HepG2 (cell line): ENCODE results near the gene APC2. TPM values are rescaled to one million over a fixed set of nuclear protein-coding genes. Genes with fewer than 3 reads are reported as not detected.

ENCODE experiments used
- ATAC-seq: fragments of 200-7000 bp; cut with Tn5 transposase; 3 replicates; pipeline ENCODE4 v1.9.1; 2020; ENCODE audit warnings: mild to moderate bottlenecking, moderate library complexity
- BruUV-seq: library from RNA; stranded (reverse); fragments of 400-500 nt; replicated peaks from 2 replicates; lab custom pipeline; 2021; lab: Mats Ljungman, UMichigan
- CTCF ChIA-PET: fragments of 300-600 bp; formaldehyde crosslinking; extraction: SDS; loops from one replicate; lab custom pipeline; 2021; ENCODE audit warnings: low total read pairs, inconsistent platforms, low intra/inter-chr PET ratio; lab: Yijun Ruan, JAX
- POLR2A ChIA-PET: fragments of 350-600 bp; sonication (Branson Sonifier 250); formaldehyde crosslinking; loops from one replicate; lab custom pipeline; 2020; ENCODE audit warnings: antibody characterized with exemption, inconsistent platforms; lab: Yijun Ruan, JAX
- DNase-seq: peaks from one replicate; pipeline ENCODE4 v3.0.0-alpha.2; 2015; ENCODE audit warnings: low spot score
- FAIRE-seq: peaks from 3 replicates; lab custom pipeline; 2011; peaks lifted over from hg19 to GRCh38; lab: Jason Lieb, UNC
- H2AFZ ChIP-seq: one replicate; pipeline ENCODE4 v1.6.1; 2011; ENCODE audit warnings: low read length, inconsistent platforms
- H3K27ac ChIP-seq: fragments of 300-600 bp; 3 replicates; pipeline ENCODE4 v1.8.0; 2011; ENCODE audit warnings: mixed run types, mild to moderate bottlenecking, mixed read lengths, low read length, inconsistent platforms; ENCODE audit not compliant: insufficient read depth; ENCODE audit errors: extremely low read length
- H3K27me3 ChIP-seq, 2 experiments: fragments of 200-600 bp in 1 of 2; 2 replicates in 1 of 2; 3 replicates in 1 of 2; pipeline versions ENCODE4 v1.6.0 to v1.8.0; 2011; ENCODE audit warnings: low read length in 2 of 2, mild to moderate bottlenecking in 2 of 2, moderate library complexity in 2 of 2, inconsistent platforms in 1 of 2; ENCODE audit not compliant: insufficient read depth in 2 of 2, control insufficient read depth in 1 of 2
- H3K36me3 ChIP-seq, 2 experiments: fragments of 200-600 bp in 1 of 2; replicated peaks in 1 of 2; 2 replicates in 1 of 2; 3 replicates in 1 of 2; pipeline versions ENCODE4 v1.5.1 to v1.8.0; 2011; ENCODE audit warnings: low read length in 2 of 2, inconsistent platforms in 1 of 2; ENCODE audit not compliant: insufficient read depth in 2 of 2, control insufficient read depth in 1 of 2
- H3K4me1 ChIP-seq: 2 replicates; pipeline ENCODE4 v1.5.1; 2012; ENCODE audit warnings: low read length, inconsistent platforms; ENCODE audit not compliant: insufficient read depth
- H3K4me2 ChIP-seq: 2 replicates; pipeline ENCODE4 v1.6.0; 2011; ENCODE audit warnings: low read depth, low read length, inconsistent platforms
- H3K4me3 ChIP-seq, 3 experiments: fragments of 200-600 bp in 1 of 3; sonication (generic), shearing (Covaris generic) in 1 of 3; replicated peaks in 1 of 3; 2 replicates each; pipeline ENCODE4 v1.5.1; 2011 to 2016; ENCODE audit warnings: low read length in 3 of 3, inconsistent platforms in 2 of 3, low read depth in 2 of 3, mild to moderate bottlenecking in 2 of 3, control low read depth in 1 of 3, mixed read lengths in 1 of 3; ENCODE audit not compliant: insufficient read depth in 1 of 3
- H3K79me2 ChIP-seq: one replicate; pipeline ENCODE4 v1.6.1; 2011; ENCODE audit warnings: low read length, inconsistent platforms; ENCODE audit not compliant: insufficient read depth
- H3K9ac ChIP-seq: 2 replicates; pipeline ENCODE4 v1.6.0; 2011; ENCODE audit warnings: mild to moderate bottlenecking, low read depth, low read length, inconsistent platforms; ENCODE audit not compliant: insufficient read depth
- H3K9me3 ChIP-seq: 2 replicates; pipeline ENCODE4 v1.5.1; 2012; ENCODE audit warnings: mild to moderate bottlenecking, low read length
- H4K20me1 ChIP-seq: 2 replicates; pipeline ENCODE4 v1.6.0; 2011; ENCODE audit warnings: inconsistent platforms, mild to moderate bottlenecking, low read length, moderate library complexity; ENCODE audit not compliant: insufficient read depth
- AGO1 ChIP-seq: fragments of 200-400 bp; formaldehyde crosslinking; IDR thresholded peaks from 2 replicates; pipeline ENCODE4 v1.6.1; 2017; ENCODE audit warnings: mild to moderate bottlenecking, low read depth, low read length, moderate library complexity; ENCODE audit not compliant: poor library complexity, severe bottlenecking
- AGO2 ChIP-seq: fragments of 200-400 bp; formaldehyde crosslinking; optimal IDR thresholded peaks from 2 replicates; pipeline ENCODE3; 2017; ENCODE audit warnings: mild to moderate bottlenecking, low read depth, low read length, moderate library complexity
- DNMT3B ChIP-seq: conservative IDR thresholded peaks from 2 replicates; pipeline ENCODE4 v1.6.1; 2016; ENCODE audit warnings: missing biosample characterization, control low read depth
- FOXP1 ChIP-seq, 2 experiments: fragments of 450-650 bp in 1 of 2; IDR thresholded peaks; 2 replicates each; pipeline ENCODE4 v1.6.1; 2017 to 2018; ENCODE audit warnings: antibody characterized with exemption in 1 of 2
- HOXA9 ChIP-seq: sonication (generic); formaldehyde crosslinking; IDR thresholded peaks from 2 replicates; pipeline ENCODE4 v1.8.1; 2022; ENCODE audit warnings: missing genetic modification reagents, mild to moderate bottlenecking, moderate library complexity, borderline replicate concordance
- KLF9 ChIP-seq: IDR thresholded peaks from 2 replicates; pipeline ENCODE4 v1.6.1; 2016; ENCODE audit warnings: low read depth
- PHF21A ChIP-seq: sonication (generic); formaldehyde crosslinking; IDR thresholded peaks from 2 replicates; pipeline ENCODE4 v1.5.0; 2020; ENCODE audit warnings: mild to moderate bottlenecking, missing genetic modification reagents
- SNAPC2 ChIP-seq: sonication (generic); formaldehyde crosslinking; IDR thresholded peaks from 2 replicates; pipeline ENCODE4 v1.8.1; 2022; ENCODE audit warnings: mild to moderate bottlenecking, missing genetic modification reagents
- ZFYVE20 ChIP-seq: sonication (generic); formaldehyde crosslinking; IDR thresholded peaks from 2 replicates; pipeline ENCODE4 v1.8.0; 2023; ENCODE audit warnings: low read depth, mild to moderate bottlenecking, moderate library complexity, missing genetic modification reagents, borderline replicate concordance
- ZNF253 ChIP-seq: sonication (generic); formaldehyde crosslinking; IDR thresholded peaks from 2 replicates; pipeline ENCODE4 v1.8.0; 2022; ENCODE audit warnings: mild to moderate bottlenecking, missing genetic modification reagents, borderline replicate concordance
- ZSCAN22 ChIP-seq: sonication (generic); formaldehyde crosslinking; IDR thresholded peaks from 2 replicates; pipeline ENCODE4 v1.4.0; 2020; ENCODE audit warnings: mild to moderate bottlenecking, missing genetic modification reagents
- WGBS: methylation state at CpG from one replicate; pipeline ENCODE4 v1.1.6; 2017; ENCODE audit warnings: low lambda C conversion rate; 5-methylcytosine and 5-hydroxymethylcytosine counted together
- in situ Hi-C: cut with HindIII; loops from 2 replicates; pipeline ENCODE4 v1.10.0; 2017; ENCODE audit warnings: low pct_unique_long_range_greater_than_20kb; ENCODE audit not compliant: extremely low pct_ligation_motif_present
- intact Hi-C: fragments of 100-400 bp; cut with micrococcal nuclease; formaldehyde crosslinking; loops from one replicate; pipeline ENCODE4 v1.10.0; 2022; ENCODE audit not compliant: unreplicated experiment
- polyA plus RNA-seq, 8 experiments: library from polyadenylated mRNA; depleted of rRNA in 3 of 8; stranded (reverse) in 7 of 8; unstranded in 1 of 8; fragments of >200 nt; fragmentation: Illumina TruSeq in 4 of 8; extraction: Trizol in 4 of 8; gene quantifications; 2 replicates each; pipeline versions ENCODE4 v1.2.1 to v1.2.3, GENCODE V29; 2011 to 2016; ENCODE audit warnings: low read depth in 4 of 8, missing spikeins in 1 of 8, mixed read lengths in 1 of 8; ENCODE audit not compliant: insufficient read depth in 1 of 8
- total RNA-seq, 5 experiments: library from RNA; depleted of rRNA; stranded (reverse); fragments of >200 nt; fragmentation: Illumina TruSeq; extraction: Trizol; gene quantifications; 2 replicates each; pipeline ENCODE4 v1.2.3, GENCODE V29; 2016; ENCODE audit warnings: low read depth in 1 of 5
- TF ChIP-seq, protein P1 (sequence below): sonication (generic); formaldehyde crosslinking; conservative IDR thresholded peaks from 2 replicates; pipeline ENCODE4 v1.8.1; 2023; ENCODE audit warnings: missing genetic modification reagents
- TF ChIP-seq, protein P2 (sequence below): sonication (generic); formaldehyde crosslinking; IDR thresholded peaks from 2 replicates; pipeline ENCODE4 v1.5.1; 2020; ENCODE audit warnings: missing genetic modification reagents, mild to moderate bottlenecking, borderline replicate concordance

Gene APC2
- total and polyA plus RNA-seq, 2 of the 13 experiments (the other 11 are each of a cell fraction or from before 2014, with no cell fraction given): 0.08 to 0.22 TPM

DNA sequence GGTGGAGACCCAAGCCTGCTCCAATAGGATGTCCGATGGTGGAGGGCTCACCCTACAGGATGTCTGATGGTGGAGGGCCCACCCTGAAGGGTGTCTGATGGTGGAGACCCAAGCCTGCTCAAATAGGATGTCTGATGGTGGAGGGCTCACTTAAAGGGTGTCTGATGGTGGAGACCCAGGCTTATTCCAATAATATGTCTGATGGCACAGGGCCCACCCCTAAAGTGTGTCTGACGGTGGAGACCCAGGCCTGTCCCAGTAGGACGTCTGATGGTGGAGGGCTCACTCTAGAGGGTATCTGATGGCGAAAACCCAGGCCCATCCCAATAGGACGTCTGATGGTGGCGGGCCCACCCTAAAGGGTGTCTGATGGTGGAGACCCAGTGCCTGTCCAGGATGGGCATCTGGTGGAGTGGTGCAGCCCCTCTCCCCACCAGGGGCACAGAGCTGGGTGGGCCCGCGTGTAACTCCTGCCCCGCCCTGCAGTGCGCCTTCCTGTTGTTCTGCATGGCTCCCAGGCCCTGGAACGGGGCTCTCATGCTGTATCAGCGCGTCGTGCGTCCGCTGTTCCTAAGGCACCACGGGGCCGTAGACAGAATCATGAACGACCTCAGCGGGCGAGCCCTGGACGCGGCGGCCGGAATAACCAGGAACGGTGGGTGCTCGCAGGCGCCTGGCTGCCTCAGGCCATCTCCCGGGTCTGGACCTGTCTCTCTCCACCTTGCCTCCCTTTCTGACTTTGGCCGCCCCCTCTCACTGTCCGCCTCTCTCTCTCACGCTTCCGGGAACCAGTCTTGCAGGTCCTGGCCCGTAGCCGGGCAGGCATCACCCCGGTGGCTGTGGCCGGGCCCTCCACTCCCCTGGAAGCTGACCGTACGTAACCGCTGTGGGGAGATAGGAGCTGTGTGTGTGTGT is 46.1 kb downstream of the APC2 start:
- intact Hi-C loops (no loop called here), in situ Hi-C loops (no loop called here)
- Histone ChIP-seq H2AFZ (no peak overlapping the region), H3K4me3 (no peak overlapping the region), H3K27ac (no peak overlapping the region), H3K9me3 (no peaks in the 10 kb centered on the region), H3K4me2 (no peak overlapping the region), H3K36me3 (no peaks in the 10 kb centered on the region), H3K27me3 (no peaks in the 10 kb centered on the region), H3K79me2 (peaks cover 6% of the 10 kb centered on the region), H4K20me1 (no peaks in the 10 kb centered on the region), H3K9ac (no peak overlapping the region), H3K4me1 (peaks cover 58% of the 10 kb centered on the region)
- TF ChIP-seq, protein P1, sequence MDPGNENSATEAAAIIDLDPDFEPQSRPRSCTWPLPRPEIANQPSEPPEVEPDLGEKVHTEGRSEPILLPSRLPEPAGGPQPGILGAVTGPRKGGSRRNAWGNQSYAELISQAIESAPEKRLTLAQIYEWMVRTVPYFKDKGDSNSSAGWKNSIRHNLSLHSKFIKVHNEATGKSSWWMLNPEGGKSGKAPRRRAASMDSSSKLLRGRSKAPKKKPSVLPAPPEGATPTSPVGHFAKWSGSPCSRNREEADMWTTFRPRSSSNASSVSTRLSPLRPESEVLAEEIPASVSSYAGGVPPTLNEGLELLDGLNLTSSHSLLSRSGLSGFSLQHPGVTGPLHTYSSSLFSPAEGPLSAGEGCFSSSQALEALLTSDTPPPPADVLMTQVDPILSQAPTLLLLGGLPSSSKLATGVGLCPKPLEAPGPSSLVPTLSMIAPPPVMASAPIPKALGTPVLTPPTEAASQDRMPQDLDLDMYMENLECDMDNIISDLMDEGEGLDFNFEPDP (CRISPR knock-in tag): 0 out of 2 replicates have a peak, but pooled peaks have one; percentile 36
- TF ChIP-seq ZFYVE20 (no peak), KLF9 (CRISPR knock-in tag) (no peak), SNAPC2 (CRISPR knock-in tag) (no peak), AGO1 (peak; percentile 72), ZNF253 (CRISPR knock-in tag) (no peak), FOXP1 (IDR thresholded peaks at IDR 0.05) (no peak), FOXP1 (CRISPR knock-in tag; IDR thresholded peaks at IDR 0.05) (no peak), DNMT3B (CRISPR knock-in tag) (no peak), AGO2 (peak; percentile 86), PHF21A (CRISPR knock-in tag) (no peak), ZSCAN22 (CRISPR knock-in tag) (peak; percentile 99), HOXA9 (CRISPR knock-in tag) (peak; percentile 42; the same call in 1 of the 2 replicates)
- TF ChIP-seq, protein P2, sequence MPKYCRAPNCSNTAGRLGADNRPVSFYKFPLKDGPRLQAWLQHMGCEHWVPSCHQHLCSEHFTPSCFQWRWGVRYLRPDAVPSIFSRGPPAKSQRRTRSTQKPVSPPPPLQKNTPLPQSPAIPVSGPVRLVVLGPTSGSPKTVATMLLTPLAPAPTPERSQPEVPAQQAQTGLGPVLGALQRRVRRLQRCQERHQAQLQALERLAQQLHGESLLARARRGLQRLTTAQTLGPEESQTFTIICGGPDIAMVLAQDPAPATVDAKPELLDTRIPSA (CRISPR knock-in tag): no peak
- WGBS: 95% methylated on average over 35 of the region's 40 CpGs
- BruUV-seq: no TSS peak
- no peak for FAIRE-seq
- POLR2A ChIA-PET: no interaction called here
- no peak for ATAC-seq
- CTCF ChIA-PET: no interaction called here
- DNase-seq: no peak
